HCT116 (cell line): Measurements from ENCODE around the gene E2F6. TPM values are rescaled to one million over a fixed set of nuclear protein-coding genes. Genes with fewer than 3 reads are reported as not detected.

Experiments
- ATAC-seq: fragments of 200-7000 bp; cut with Tn5 transposase; 2 replicates; pipeline ENCODE4 v1.9.1; 2020; ENCODE audit warnings: mild to moderate bottlenecking, moderate library complexity
- BruUV-seq: library from RNA; stranded (reverse); fragments of 400-500 nt; replicated peaks from 2 replicates; lab custom pipeline; 2021; lab: Mats Ljungman, UMichigan
- CTCF ChIA-PET: fragments of 300-600 bp; sonication (Branson Sonifier 250); formaldehyde crosslinking; loops from one replicate; lab custom pipeline; 2021; ENCODE audit warnings: antibody characterized with exemption; lab: Charles Lee
- POLR2A ChIA-PET: fragments of 300-600, 350-600 bp; sonication (Branson Sonifier 250); formaldehyde crosslinking; loops from one replicate; lab custom pipeline; 2021; ENCODE audit warnings: antibody characterized with exemption; lab: Charles Lee
- RAD21 ChIA-PET, 2 experiments: fragments of 300-600 bp; sonication (Branson Sonifier 250); formaldehyde crosslinking; loops; one replicate each; lab custom pipeline; 2023; ENCODE audit warnings: low total read pairs in 2 of 2; ENCODE audit not compliant: uncharacterized antibody in 2 of 2, unreplicated experiment in 2 of 2, low non-redundant PET in 1 of 2; lab: Charles Lee
- DNase-seq: peaks from one replicate; pipeline ENCODE4 v3.0.0-alpha.2; 2010; ENCODE audit warnings: low read depth, low spot score
- H2AFZ ChIP-seq: fragments of 200-600 bp; shearing (Covaris generic), sonication (generic); 2 replicates; pipeline ENCODE4 v1.6.1; 2017; ENCODE audit warnings: low read depth, mixed run types, mixed read lengths, antibody characterized with exemption, low read length; ENCODE audit not compliant: poor library complexity, severe bottlenecking
- H3K27ac ChIP-seq: 2 replicates; pipeline ENCODE4 v1.5.1; 2012; ENCODE audit warnings: low read depth, low read length
- H3K27me3 ChIP-seq: fragments of 200-600 bp; sonication (generic); 2 replicates; pipeline ENCODE4 v1.6.1; 2016; ENCODE audit warnings: mixed run types, low read length, mixed read lengths; ENCODE audit not compliant: insufficient read depth
- H3K36me3 ChIP-seq, 2 experiments: fragments of 200-500 bp in 1 of 2; fragments of 200-600 bp in 1 of 2; sonication (Bioruptor generic) in 1 of 2; sonication (generic) in 1 of 2; 2 replicates each; pipeline versions ENCODE4 v1.5.1 to v1.6.1; 2014 to 2016; ENCODE audit warnings: low read length in 2 of 2, inconsistent platforms in 1 of 2, mixed read lengths in 1 of 2, mixed run types in 1 of 2; ENCODE audit not compliant: insufficient read depth in 2 of 2, control insufficient read depth in 1 of 2
- H3K4me1 ChIP-seq, 2 experiments: fragments of 200-600 bp in 1 of 2; sonication (generic) in 1 of 2; 2 replicates each; pipeline versions ENCODE4 v1.5.1 to v1.6.1; 2012 to 2017; ENCODE audit warnings: low read length in 2 of 2, inconsistent platforms in 1 of 2, mild to moderate bottlenecking in 1 of 2, mixed read lengths in 1 of 2, mixed run types in 1 of 2, moderate library complexity in 1 of 2; ENCODE audit not compliant: insufficient read depth in 2 of 2, control insufficient read depth in 1 of 2
- H3K4me2 ChIP-seq: fragments of 200-600 bp; sonication (generic); 2 replicates; pipeline ENCODE4 v1.6.1; 2017; ENCODE audit warnings: mixed run types, low read length, mixed read lengths
- H3K4me3 ChIP-seq, 2 experiments: fragments of 200-600 bp in 1 of 2; sonication (generic) in 1 of 2; replicated peaks in 1 of 2; 2 replicates each; pipeline ENCODE4 v1.5.1; 2011 to 2016; ENCODE audit warnings: low read length in 2 of 2, control low read depth in 1 of 2, low read depth in 1 of 2, mild to moderate bottlenecking in 1 of 2, mixed read lengths in 1 of 2, mixed run types in 1 of 2
- H3K79me2 ChIP-seq: fragments of 200-600 bp; sonication (generic); 2 replicates; pipeline ENCODE4 v1.6.1; 2017; ENCODE audit warnings: mild to moderate bottlenecking, mixed run types, low read length, moderate library complexity, mixed read lengths; ENCODE audit not compliant: insufficient read depth
- H3K9ac ChIP-seq: fragments of 200-600 bp; sonication (generic); 2 replicates; pipeline ENCODE4 v1.6.1; 2016; ENCODE audit warnings: low read length, mixed read lengths
- H3K9me2 ChIP-seq: fragments of 200-600 bp; sonication (generic), shearing (Covaris generic); 2 replicates; pipeline ENCODE4 v1.6.1; 2017; ENCODE audit warnings: mixed run types, mild to moderate bottlenecking, moderate library complexity; ENCODE audit not compliant: insufficient read depth
- H3K9me3 ChIP-seq, 2 experiments: fragments of 200-500 bp in 1 of 2; fragments of 200-600 bp in 1 of 2; sonication (Bioruptor generic) in 1 of 2; sonication (generic) in 1 of 2; 2 replicates each; pipeline ENCODE4 v1.6.1; 2014 to 2017; ENCODE audit warnings: low read length in 2 of 2, mixed read lengths in 2 of 2, inconsistent platforms in 1 of 2, low read depth in 1 of 2, mild to moderate bottlenecking in 1 of 2, mixed run types in 1 of 2, moderate library complexity in 1 of 2; ENCODE audit not compliant: control insufficient read depth in 1 of 2, insufficient read depth in 1 of 2
- H4K20me1 ChIP-seq: fragments of 200-600 bp; sonication (generic), shearing (Covaris generic); 2 replicates; pipeline ENCODE4 v1.6.1; 2017; ENCODE audit warnings: mixed run types, mild to moderate bottlenecking, moderate library complexity; ENCODE audit not compliant: insufficient read depth
- CBX3 ChIP-seq: IDR thresholded peaks from 2 replicates; pipeline ENCODE4 v1.6.1; 2012; ENCODE audit warnings: low read depth
- CEBPB ChIP-seq: IDR thresholded peaks from 2 replicates; pipeline ENCODE4 v1.6.1; 2012; ENCODE audit warnings: low read depth
- EGR1 ChIP-seq: IDR thresholded peaks from 2 replicates; pipeline ENCODE4 v1.6.1; 2012; ENCODE audit warnings: low read depth
- EZH2phosphoT487 ChIP-seq: fragments of 200-600 bp; IDR thresholded peaks from 2 replicates; pipeline ENCODE4 v1.6.1; 2018; ENCODE audit warnings: antibody characterized with exemption, borderline replicate concordance
- JUND ChIP-seq: IDR thresholded peaks from 2 replicates; pipeline ENCODE4 v1.6.1; 2012
- MAX ChIP-seq: IDR thresholded peaks from 2 replicates; pipeline ENCODE4 v1.6.1; 2012
- POLR2A ChIP-seq: IDR thresholded peaks from 2 replicates; pipeline ENCODE4 v1.7.0; 2011; ENCODE audit warnings: borderline replicate concordance; ENCODE audit not compliant: insufficient read depth, insufficient read length; ENCODE audit errors: extremely low read depth
- POLR2AphosphoS5 ChIP-seq: IDR thresholded peaks from 2 replicates; pipeline ENCODE4 v1.6.1; 2011; ENCODE audit warnings: mild to moderate bottlenecking, low read depth, low read length, moderate library complexity
- SRF ChIP-seq: IDR thresholded peaks from 2 replicates; pipeline ENCODE4 v1.6.1; 2012; ENCODE audit warnings: low read depth
- TCF7L2 ChIP-seq: IDR thresholded peaks from 2 replicates; pipeline ENCODE4 v1.7.0; 2011; ENCODE audit warnings: borderline replicate concordance, inconsistent platforms; ENCODE audit not compliant: insufficient read depth, insufficient read length; ENCODE audit errors: extremely low read depth
- YY1 ChIP-seq: IDR thresholded peaks from 2 replicates; pipeline ENCODE4 v1.6.1; 2011; ENCODE audit warnings: low read length, low read depth, moderate library complexity, mild to moderate bottlenecking; ENCODE audit not compliant: insufficient replicate concordance; ENCODE audit errors: extremely low read depth
- ZFX ChIP-seq: fragments of 450-650 bp; IDR thresholded peaks from 2 replicates; pipeline ENCODE4 v1.6.1; 2017
- ZNF274 ChIP-seq: fragments of 200-500 bp; sonication (Bioruptor generic); IDR thresholded peaks from 2 replicates; pipeline ENCODE4 v1.6.1; 2014; ENCODE audit warnings: mild to moderate bottlenecking, low read depth, low read length, inconsistent platforms
- intact Hi-C: fragments of 100-400 bp; cut with micrococcal nuclease; formaldehyde crosslinking; loops from 2 replicates; pipeline ENCODE4 v1.10.0; 2022
- total RNA-seq: library from RNA; stranded (reverse); gene quantifications from one replicate; pipeline ENCODE4 v1.2.1, GENCODE V29; 2021; ENCODE audit not compliant: unreplicated experiment
- TF ChIP-seq, protein P1 (sequence below): IDR thresholded peaks from 2 replicates; pipeline ENCODE4 v1.6.1; 2012; ENCODE audit warnings: low read depth
- TF ChIP-seq, protein P2 (sequence below): IDR thresholded peaks from 2 replicates; pipeline ENCODE4 v1.6.1; 2011; ENCODE audit warnings: mild to moderate bottlenecking, low read length, moderate library complexity; ENCODE audit not compliant: insufficient replicate concordance; ENCODE audit errors: extremely low read depth

E2F6 gene
- total RNA-seq, 1 experiment from 2014 or later, result 22.8 TPM

DNA sequence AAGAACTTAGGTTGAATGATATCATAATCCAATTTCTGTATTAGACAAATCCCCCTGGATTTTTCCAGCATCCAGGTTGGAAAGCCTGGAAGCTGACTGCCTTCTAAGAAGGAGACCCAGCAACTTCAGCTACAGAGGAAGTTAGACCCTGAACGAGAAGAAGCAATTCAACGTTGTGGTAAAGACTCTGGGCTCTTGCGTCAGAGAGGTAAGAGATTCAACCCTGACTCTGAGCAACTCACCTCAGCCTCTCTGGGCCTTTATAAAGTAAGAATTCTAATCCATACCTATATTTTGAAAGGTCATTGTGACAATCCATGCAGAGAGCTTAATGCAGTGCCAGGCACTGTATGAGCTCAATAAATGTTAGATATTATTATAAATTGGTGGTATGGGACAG lies 9.7 kb downstream of the E2F6 start:
- no peak overlapping the region for H3K4me3 ChIP-seq
- H3K9ac ChIP-seq, result no peak overlapping the region
- no TSS peak for BruUV-seq
- no peak for DNase-seq
- H3K27me3 ChIP-seq, result no peaks in the 10 kb centered on the region
- H3K27ac ChIP-seq, result no peak overlapping the region
- ATAC-seq, result no peak
- RAD21 ChIA-PET, result no interaction called here
- H3K9me2 ChIP-seq, result no peaks in the 10 kb centered on the region
- no peak overlapping the region for H2AFZ ChIP-seq
- POLR2A ChIA-PET, result no interaction called here
- intact Hi-C loops, result no loop called here
- H3K4me1 ChIP-seq, result no peaks in the 10 kb centered on the region
- H3K79me2 ChIP-seq, result peaks cover 98% of the 10 kb centered on the region
- H3K36me3 ChIP-seq, result peaks cover 18 to 34% of the 10 kb centered on the region in 2 experiments
- TF ChIP-seq EGR1 (no peak), TCF7L2 (no peak), POLR2AphosphoS5 (no peak), YY1 (no peak), POLR2A (no peak), MAX (no peak), SRF (no peak), CBX3 (no peak), CEBPB (no peak), JUND (no peak), EZH2phosphoT487 (no peak), ZFX (no peak), ZNF274 (no peak)
- TF ChIP-seq, protein P1, sequence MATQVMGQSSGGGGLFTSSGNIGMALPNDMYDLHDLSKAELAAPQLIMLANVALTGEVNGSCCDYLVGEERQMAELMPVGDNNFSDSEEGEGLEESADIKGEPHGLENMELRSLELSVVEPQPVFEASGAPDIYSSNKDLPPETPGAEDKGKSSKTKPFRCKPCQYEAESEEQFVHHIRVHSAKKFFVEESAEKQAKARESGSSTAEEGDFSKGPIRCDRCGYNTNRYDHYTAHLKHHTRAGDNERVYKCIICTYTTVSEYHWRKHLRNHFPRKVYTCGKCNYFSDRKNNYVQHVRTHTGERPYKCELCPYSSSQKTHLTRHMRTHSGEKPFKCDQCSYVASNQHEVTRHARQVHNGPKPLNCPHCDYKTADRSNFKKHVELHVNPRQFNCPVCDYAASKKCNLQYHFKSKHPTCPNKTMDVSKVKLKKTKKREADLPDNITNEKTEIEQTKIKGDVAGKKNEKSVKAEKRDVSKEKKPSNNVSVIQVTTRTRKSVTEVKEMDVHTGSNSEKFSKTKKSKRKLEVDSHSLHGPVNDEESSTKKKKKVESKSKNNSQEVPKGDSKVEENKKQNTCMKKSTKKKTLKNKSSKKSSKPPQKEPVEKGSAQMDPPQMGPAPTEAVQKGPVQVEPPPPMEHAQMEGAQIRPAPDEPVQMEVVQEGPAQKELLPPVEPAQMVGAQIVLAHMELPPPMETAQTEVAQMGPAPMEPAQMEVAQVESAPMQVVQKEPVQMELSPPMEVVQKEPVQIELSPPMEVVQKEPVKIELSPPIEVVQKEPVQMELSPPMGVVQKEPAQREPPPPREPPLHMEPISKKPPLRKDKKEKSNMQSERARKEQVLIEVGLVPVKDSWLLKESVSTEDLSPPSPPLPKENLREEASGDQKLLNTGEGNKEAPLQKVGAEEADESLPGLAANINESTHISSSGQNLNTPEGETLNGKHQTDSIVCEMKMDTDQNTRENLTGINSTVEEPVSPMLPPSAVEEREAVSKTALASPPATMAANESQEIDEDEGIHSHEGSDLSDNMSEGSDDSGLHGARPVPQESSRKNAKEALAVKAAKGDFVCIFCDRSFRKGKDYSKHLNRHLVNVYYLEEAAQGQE, result no peak
- TF ChIP-seq, protein P2, sequence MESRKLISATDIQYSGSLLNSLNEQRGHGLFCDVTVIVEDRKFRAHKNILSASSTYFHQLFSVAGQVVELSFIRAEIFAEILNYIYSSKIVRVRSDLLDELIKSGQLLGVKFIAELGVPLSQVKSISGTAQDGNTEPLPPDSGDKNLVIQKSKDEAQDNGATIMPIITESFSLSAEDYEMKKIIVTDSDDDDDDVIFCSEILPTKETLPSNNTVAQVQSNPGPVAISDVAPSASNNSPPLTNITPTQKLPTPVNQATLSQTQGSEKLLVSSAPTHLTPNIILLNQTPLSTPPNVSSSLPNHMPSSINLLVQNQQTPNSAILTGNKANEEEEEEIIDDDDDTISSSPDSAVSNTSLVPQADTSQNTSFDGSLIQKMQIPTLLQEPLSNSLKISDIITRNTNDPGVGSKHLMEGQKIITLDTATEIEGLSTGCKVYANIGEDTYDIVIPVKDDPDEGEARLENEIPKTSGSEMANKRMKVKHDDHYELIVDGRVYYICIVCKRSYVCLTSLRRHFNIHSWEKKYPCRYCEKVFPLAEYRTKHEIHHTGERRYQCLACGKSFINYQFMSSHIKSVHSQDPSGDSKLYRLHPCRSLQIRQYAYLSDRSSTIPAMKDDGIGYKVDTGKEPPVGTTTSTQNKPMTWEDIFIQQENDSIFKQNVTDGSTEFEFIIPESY, result no peak
- CTCF ChIA-PET, result no interaction called here
- H4K20me1 ChIP-seq, result peaks cover 14% of the 10 kb centered on the region; the same call in 1 of the 2 replicates
- H3K4me2 ChIP-seq, result no peak overlapping the region
- H3K9me3 ChIP-seq, result no peaks in the 10 kb centered on the region
